GM18858 (cell line): ENCODE data around the gene PRPH.
"Not testable (repeated sequence)": the region's sequence is repeated elsewhere in the genome, so short reads cannot be mapped to it uniquely, and the experiment has no call there.

Experiments
- ATAC-seq: cut with Tn5 transposase; IDR thresholded peaks from one replicate; pipeline ENCODE4 v1.9.1; 2021; ENCODE audit not compliant: unreplicated experiment

PRPH gene

GRCh38 chr12:49295082-49295936, at the start of gene PRPH:
Gene PRPH, plus strand, starts transcription at chr12:49295147. Its CDS starts 54 bp downstream, at chr12:49295201.
- no peak for ATAC-seq

GRCh38 chr12:49251357-49251756, 43.6 kb upstream of the PRPH start:
- no peak for ATAC-seq

- no peak for ATAC-seq
Measured at GRCh38 chr12:49253033-49253623, 41.8 kb upstream of the PRPH start.

GRCh38 chr12:49255456-49255855, 39.5 kb upstream of the PRPH start:
- ATAC-seq: not testable (repeated sequence)

GRCh38 chr12:49255857-49256637, 38.9 kb upstream of the PRPH start:
- ATAC-seq: no peak

- not testable (repeated sequence) for ATAC-seq
Measured at GRCh38 chr12:49257508-49258184, 37.3 kb upstream of the PRPH start.

- ATAC-seq: no peak
Measured at GRCh38 chr12:49259452-49259851, 35.5 kb upstream of the PRPH start.

- ATAC-seq: no peak
Measured at GRCh38 chr12:49260166-49260565, 34.8 kb upstream of the PRPH start.

- no peak for ATAC-seq
Measured at GRCh38 chr12:49260571-49261363, 34.2 kb upstream of the PRPH start.

GRCh38 chr12:49261721-49262120, 33.2 kb upstream of the PRPH start:
- no peak for ATAC-seq

- ATAC-seq: no peak
Measured at GRCh38 chr12:49263400-49263763, 31.6 kb upstream of the PRPH start.

- peak; percentile 13 for ATAC-seq
Measured at GRCh38 chr12:49264466-49264872, 30.5 kb upstream of the PRPH start.

GRCh38 chr12:49264873-49265792, 29.8 kb upstream of the PRPH start, which contains the start of gene TUBA1C:
Gene TUBA1C, plus strand, starts transcription at chr12:49265082. Its CDS starts 100 bp downstream, at chr12:49265182.
- peak; percentile 62 for ATAC-seq

GRCh38 chr12:49269191-49269590, 25.8 kb upstream of the PRPH start:
- ATAC-seq: not testable (repeated sequence)

GRCh38 chr12:49272790-49273725, 21.9 kb upstream of the PRPH start:
- ATAC-seq: no peak

- ATAC-seq: no peak
Measured at GRCh38 chr12:49273726-49274395, 21.1 kb upstream of the PRPH start.

GRCh38 chr12:49274396-49275069, 20.4 kb upstream of the PRPH start:
- ATAC-seq: no peak
